Esophagus squamous epithelium (tissue), 5 donors: ENCODE results near the gene AADACL4. TPM values are rescaled to one million over a fixed set of nuclear protein-coding genes. Genes with fewer than 3 reads are reported as not detected.
"Not testable (repeated sequence)": the region's sequence is repeated elsewhere in the genome, so short reads cannot be mapped to it uniquely, and the experiment has no call there.

ENCODE experiments used
- DNase-seq: peaks from one replicate; lab custom pipeline; 2025; lab: John Stamatoyannopoulos, UW
- H3K27ac ChIP-seq, 4 donors: fragments of 200-600 bp; sonication (generic); one replicate each; pipeline ENCODE4 v1.5.1; 2016 to 2019; ENCODE audit warnings: mild to moderate bottlenecking in 1 of 4
- H3K27me3 ChIP-seq, 4 donors: fragments of 200-600 bp; sonication (generic); 1 replicate in 3 of 4; 2 replicates in 1 of 4; pipeline versions ENCODE4 v1.5.1 to v1.6.0; 2017 to 2021; ENCODE audit warnings: antibody characterized with exemption in 1 of 4
- H3K36me3 ChIP-seq, 3 donors: fragments of 200-600 bp; sonication (generic); one replicate each; pipeline ENCODE4 v1.5.1; 2016 to 2019
- H3K4me1 ChIP-seq, 3 donors: fragments of 200-600 bp; sonication (generic); one replicate each; pipeline ENCODE4 v1.5.1; 2017 to 2019
- H3K4me3 ChIP-seq, 4 donors: fragments of 200-600 bp; sonication (generic); 1 replicate in 3 of 4; 2 replicates in 1 of 4; pipeline ENCODE4 v1.5.1; 2016 to 2019; ENCODE audit warnings: mild to moderate bottlenecking in 2 of 4, moderate library complexity in 1 of 4
- H3K9me3 ChIP-seq, 3 donors: fragments of 200-600 bp; sonication (generic); one replicate each; pipeline ENCODE4 v1.5.1; 2016 to 2019
- POLR2A ChIP-seq, 4 donors: fragments of 450-650 bp; IDR thresholded peaks; one replicate each; pipeline ENCODE4 v1.6.1; 2017; ENCODE audit warnings: antibody characterized with exemption in 4 of 4, mild to moderate bottlenecking in 4 of 4, moderate library complexity in 3 of 4
- WGBS, 2 donors: methylation state at CpG; one replicate each; pipeline ENCODE4 v1.1.5; 2018; 5-methylcytosine and 5-hydroxymethylcytosine counted together
- intact Hi-C: fragments of 100-400 bp; cut with DNase I; formaldehyde crosslinking; loops from one replicate; pipeline ENCODE4 v1.15.0; 2022
- total RNA-seq, 4 donors: library from RNA; depleted of rRNA; stranded (reverse); fragments of >200 nt; gene quantifications; one replicate each; pipeline ENCODE4 v1.1.0, GENCODE V29; 2016
- TF ChIP-seq, protein P1 (sequence below), 6 experiments: fragments of 450-650 bp in 4 of 6; fragments of 200-600 bp in 2 of 6; sonication (generic) in 2 of 6; IDR thresholded peaks; one replicate each; pipeline ENCODE4 v1.5.1; 2016 to 2019; ENCODE audit warnings: antibody characterized with exemption in 6 of 6, mild to moderate bottlenecking in 4 of 6, moderate library complexity in 4 of 6
- donor health status: DM: yes; HTN: yes; CAD: no.

AADACL4 gene
- total RNA-seq, 4 donors from 2014 or later = not detected

- Histone ChIP-seq H3K4me3 (no peak overlapping the region), H3K27ac (no peak overlapping the region), H3K9me3 (peaks cover 0 to 13% (median 11%) of the 10 kb centered on the region in 3 donors), H3K4me1 (no peaks in the 10 kb centered on the region), H3K36me3 (no peaks in the 10 kb centered on the region), H3K27me3 (peaks cover 0 to 7% (median 0%) of the 10 kb centered on the region in 4 donors)
- WGBS, 2 donors = 72 to 88% methylated on average over 7 to 12 of the region's 15 CpGs
- TF ChIP-seq POLR2A (IDR thresholded peaks at IDR 0.05) = no peak
- TF ChIP-seq, protein P1, sequence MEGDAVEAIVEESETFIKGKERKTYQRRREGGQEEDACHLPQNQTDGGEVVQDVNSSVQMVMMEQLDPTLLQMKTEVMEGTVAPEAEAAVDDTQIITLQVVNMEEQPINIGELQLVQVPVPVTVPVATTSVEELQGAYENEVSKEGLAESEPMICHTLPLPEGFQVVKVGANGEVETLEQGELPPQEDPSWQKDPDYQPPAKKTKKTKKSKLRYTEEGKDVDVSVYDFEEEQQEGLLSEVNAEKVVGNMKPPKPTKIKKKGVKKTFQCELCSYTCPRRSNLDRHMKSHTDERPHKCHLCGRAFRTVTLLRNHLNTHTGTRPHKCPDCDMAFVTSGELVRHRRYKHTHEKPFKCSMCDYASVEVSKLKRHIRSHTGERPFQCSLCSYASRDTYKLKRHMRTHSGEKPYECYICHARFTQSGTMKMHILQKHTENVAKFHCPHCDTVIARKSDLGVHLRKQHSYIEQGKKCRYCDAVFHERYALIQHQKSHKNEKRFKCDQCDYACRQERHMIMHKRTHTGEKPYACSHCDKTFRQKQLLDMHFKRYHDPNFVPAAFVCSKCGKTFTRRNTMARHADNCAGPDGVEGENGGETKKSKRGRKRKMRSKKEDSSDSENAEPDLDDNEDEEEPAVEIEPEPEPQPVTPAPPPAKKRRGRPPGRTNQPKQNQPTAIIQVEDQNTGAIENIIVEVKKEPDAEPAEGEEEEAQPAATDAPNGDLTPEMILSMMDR (IDR thresholded peaks at IDR 0.05) = no peak
- intact Hi-C loops = no loop called here
- no peak for DNase-seq
Observed at GRCh38 chr1:12666141-12666735, 22.4 kb downstream of the AADACL4 start.

DNA sequence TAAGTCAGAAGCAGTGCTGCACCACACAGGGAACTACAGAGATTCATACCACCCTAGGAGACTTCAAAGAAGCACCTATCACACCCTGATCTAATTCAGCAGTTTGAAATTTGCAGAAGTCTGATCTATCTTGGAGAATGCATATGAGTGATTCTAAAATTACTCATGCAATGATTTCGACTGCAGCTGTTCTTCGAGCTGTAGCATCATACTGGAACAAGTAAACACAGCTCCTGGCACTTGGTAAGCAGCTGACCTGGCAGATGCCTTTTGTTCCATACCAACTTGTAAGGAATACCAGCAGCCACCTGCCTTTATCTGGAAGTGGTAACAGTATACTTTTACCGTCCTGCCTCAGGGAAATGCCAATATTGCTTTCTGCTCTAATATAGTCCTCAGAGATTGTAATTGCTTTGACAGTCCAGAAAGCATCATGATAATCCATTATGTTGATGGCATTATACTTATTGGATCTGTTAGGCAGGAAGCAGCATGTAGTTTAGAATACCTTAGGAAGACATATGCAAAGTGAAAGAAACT, 25.7 kb downstream of the AADACL4 start:
- Histone ChIP-seq H3K4me1 (no peaks in the 10 kb centered on the region), H3K36me3 (no peaks in the 10 kb centered on the region), H3K4me3 (no peak overlapping the region), H3K27me3 (peaks cover 0 to 20% (median 0%) of the 10 kb centered on the region in 4 donors), H3K9me3 (peaks cover 0 to 8% (median 0%) of the 10 kb centered on the region in 3 donors), H3K27ac (no peak overlapping the region)
- WGBS, 2 donors = 28 to 48% methylated on average over 3 of the region's 3 CpGs
- intact Hi-C loops = no loop called here
- TF ChIP-seq, protein P1 (IDR thresholded peaks at IDR 0.05) = no peak
- TF ChIP-seq POLR2A (IDR thresholded peaks at IDR 0.05) = no peak
- DNase-seq = no peak

- intact Hi-C loops = no loop called here
- peaks cover 0 to 4% (median 0%) of the 10 kb centered on the region in 3 donors for H3K9me3 ChIP-seq
Observed at GRCh38 chr1:12674358-12674757, 30.5 kb downstream of the AADACL4 start.

DNA sequence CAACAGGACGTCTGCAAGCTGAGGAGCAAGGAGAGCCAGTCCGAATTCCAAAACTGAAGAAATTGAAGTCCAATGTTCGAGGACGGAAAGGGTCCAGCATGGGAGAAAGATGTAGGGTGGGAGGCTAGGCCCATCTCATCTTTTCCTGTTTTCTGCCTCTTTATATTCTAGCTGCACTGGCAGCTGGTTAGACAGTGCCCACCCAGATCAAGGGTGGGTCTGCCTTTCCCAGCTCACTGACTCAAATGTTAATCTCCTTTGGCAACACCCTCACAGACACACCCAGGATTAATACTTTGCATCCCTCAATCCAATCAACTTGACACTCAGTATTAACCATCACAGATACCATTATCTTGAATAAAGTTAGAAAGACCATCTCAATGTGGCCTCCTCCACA, 32.2 kb downstream of the AADACL4 start:
- WGBS, 2 donors = 82 to 84% methylated on average over 4 of the region's 4 CpGs
- H3K27me3 ChIP-seq = peaks cover 0 to 29% (median 2%) of the 10 kb centered on the region in 4 donors
- DNase-seq = not testable (repeated sequence)

More at GRCh38 chr1:12674358-12674757, 30.5 kb downstream of the AADACL4 start:
- TF ChIP-seq, protein P1 (IDR thresholded peaks at IDR 0.05) = no peak
- TF ChIP-seq POLR2A (IDR thresholded peaks at IDR 0.05) = no peak
- DNase-seq = no peak
- Histone ChIP-seq H3K4me3 (no peak overlapping the region), H3K27ac (no peak overlapping the region), H3K27me3 (peaks cover 0 to 25% (median 0%) of the 10 kb centered on the region in 4 donors), H3K36me3 (no peaks in the 10 kb centered on the region), H3K4me1 (peaks cover 0 to 10% (median 0%) of the 10 kb centered on the region in 3 donors)

GRCh38 chr1:12677565-12677964, 33.7 kb downstream of the AADACL4 start:
- Histone ChIP-seq H3K27ac (peak overlapping the region in 3 of 4 donors; percentile 15 to 33 (median 26)), H3K4me3 (no peak overlapping the region), H3K9me3 (peaks cover 0 to 6% (median 4%) of the 10 kb centered on the region in 3 donors), H3K27me3 (peaks cover 0 to 25% (median 2%) of the 10 kb centered on the region in 4 donors), H3K36me3 (no peaks in the 10 kb centered on the region), H3K4me1 (peaks cover 0 to 10% (median 0%) of the 10 kb centered on the region in 3 donors)
- DNase-seq = no peak
- 63 to 90% methylated on average over 1 of the region's 1 CpG for WGBS, 2 donors
- TF ChIP-seq POLR2A (IDR thresholded peaks at IDR 0.05) = no peak
- TF ChIP-seq, protein P1 (IDR thresholded peaks at IDR 0.05) = no peak
- intact Hi-C loops = no loop called here

More for the DNA sequence above, 32.2 kb downstream of the AADACL4 start:
- H3K36me3 ChIP-seq, H3K4me1 ChIP-seq, H3K27ac ChIP-seq, H3K4me3 ChIP-seq, H3K9me3 ChIP-seq, intact Hi-C loops: not testable (repeated sequence)
